DMS 273 (cell line): Measurements from ENCODE around the gene IL33.

Experiments used
- DNase-seq: peaks from one replicate; lab custom pipeline; 2025; ENCODE audit not compliant: unreplicated experiment; lab: John Stamatoyannopoulos, UW

IL33 gene

GRCh38 chr9:6216002-6216401, 395 bp downstream of the IL33 start:
- DNase-seq = peak; percentile 10

- DNase-seq = no peak
These were observed 1.3 kb downstream of the IL33 start for GRCh38 chr9:6216951-6217350.

GRCh38 chr9:6218099-6218502, 2.5 kb downstream of the IL33 start:
- no peak for DNase-seq

- no peak for DNase-seq
These were observed 3.4 kb downstream of the IL33 start for GRCh38 chr9:6219040-6219439.

GRCh38 chr9:6219981-6220380, 4.4 kb downstream of the IL33 start:
- DNase-seq = no peak

- DNase-seq = peak; percentile 4
These were observed 9.0 kb downstream of the IL33 start for GRCh38 chr9:6224393-6225154.

- DNase-seq = peak; percentile 3
These were observed 11.1 kb downstream of the IL33 start for GRCh38 chr9:6226696-6227095.

GRCh38 chr9:6229186-6229585, 13.6 kb downstream of the IL33 start:
- DNase-seq = no peak

GRCh38 chr9:6229619-6230018, 14.0 kb downstream of the IL33 start:
- DNase-seq = no peak

- DNase-seq = no peak
These were observed 14.6 kb downstream of the IL33 start for GRCh38 chr9:6230037-6230780.

- DNase-seq = no peak
These were observed 16.8 kb downstream of the IL33 start for GRCh38 chr9:6232336-6232945.

GRCh38 chr9:6234014-6234413, 18.4 kb downstream of the IL33 start:
- DNase-seq = no peak

GRCh38 chr9:6237267-6237666, 21.7 kb downstream of the IL33 start:
- no peak for DNase-seq

GRCh38 chr9:6239048-6239461, 23.4 kb downstream of the IL33 start:
- no peak for DNase-seq

GRCh38 chr9:6239694-6240093, 24.1 kb downstream of the IL33 start:
- no peak for DNase-seq

GRCh38 chr9:6243746-6244145, 28.1 kb downstream of the IL33 start:
- DNase-seq = no peak

GRCh38 chr9:6247266-6247665, 31.7 kb downstream of the IL33 start:
- DNase-seq = no peak

GRCh38 chr9:6268826-6269397, 53.3 kb downstream of the IL33 start:
- no peak for DNase-seq

- DNase-seq = no peak
These were observed 55.3 kb downstream of the IL33 start for GRCh38 chr9:6270896-6271295.

- DNase-seq = no peak
These were observed 56.1 kb downstream of the IL33 start for GRCh38 chr9:6271508-6272228.

GRCh38 chr9:6272229-6272598, 56.6 kb downstream of the IL33 start:
- no peak for DNase-seq
